ACC112 (cell line): Measurements from ENCODE around the gene SFXN5.

ENCODE experiments used
- H2AFZ ChIP-seq: fragments of 200-600 bp; sonication (generic); one replicate; pipeline ENCODE4 v1.6.0; 2017; ENCODE audit warnings: antibody characterized with exemption, low read length; ENCODE audit not compliant: unreplicated experiment
- H3K27ac ChIP-seq: fragments of 200-600 bp; sonication (generic); 2 replicates; pipeline ENCODE4 v1.5.1; 2014; ENCODE audit warnings: low read depth, mild to moderate bottlenecking, antibody characterized with exemption, low read length, moderate library complexity
- H3K27me3 ChIP-seq: fragments of 200-600 bp; sonication (generic); 2 replicates; pipeline ENCODE4 v1.6.1; 2014; ENCODE audit warnings: mild to moderate bottlenecking, antibody characterized with exemption, low read length, moderate library complexity, mixed read lengths; ENCODE audit not compliant: insufficient read depth
- H3K36me3 ChIP-seq: fragments of 200-600 bp; sonication (generic); 2 replicates; pipeline ENCODE4 v1.6.1; 2016; ENCODE audit warnings: mild to moderate bottlenecking, antibody characterized with exemption, low read length, moderate library complexity, mixed read lengths; ENCODE audit not compliant: insufficient read depth
- H3K4me1 ChIP-seq: fragments of 200-600 bp; sonication (generic); one replicate; pipeline ENCODE4 v1.6.1; 2016; ENCODE audit warnings: low read length, mixed read lengths; ENCODE audit not compliant: insufficient read depth, unreplicated experiment, control insufficient read depth
- H3K4me3 ChIP-seq: fragments of 200-600 bp; sonication (generic); 2 replicates; pipeline ENCODE4 v1.5.1; 2014; ENCODE audit warnings: mild to moderate bottlenecking, low read depth, low read length
- H3K79me2 ChIP-seq: fragments of 200-600 bp; sonication (generic); one replicate; pipeline ENCODE4 v1.6.0; 2016; ENCODE audit warnings: low read length; ENCODE audit not compliant: control insufficient read depth, unreplicated experiment, insufficient read depth

The SFXN5 gene

GRCh38 chr2:72898585-72898906 lies 173.0 kb downstream of the SFXN5 start:
- Histone ChIP-seq H2AFZ (no peak overlapping the region), H3K27me3 (peaks cover 51% of the 10 kb centered on the region), H3K79me2 (no peaks in the 10 kb centered on the region), H3K27ac (no peak overlapping the region), H3K4me1 (peaks cover 11% of the 10 kb centered on the region), H3K4me3 (no peak overlapping the region), H3K36me3 (no peaks in the 10 kb centered on the region)

DNA sequence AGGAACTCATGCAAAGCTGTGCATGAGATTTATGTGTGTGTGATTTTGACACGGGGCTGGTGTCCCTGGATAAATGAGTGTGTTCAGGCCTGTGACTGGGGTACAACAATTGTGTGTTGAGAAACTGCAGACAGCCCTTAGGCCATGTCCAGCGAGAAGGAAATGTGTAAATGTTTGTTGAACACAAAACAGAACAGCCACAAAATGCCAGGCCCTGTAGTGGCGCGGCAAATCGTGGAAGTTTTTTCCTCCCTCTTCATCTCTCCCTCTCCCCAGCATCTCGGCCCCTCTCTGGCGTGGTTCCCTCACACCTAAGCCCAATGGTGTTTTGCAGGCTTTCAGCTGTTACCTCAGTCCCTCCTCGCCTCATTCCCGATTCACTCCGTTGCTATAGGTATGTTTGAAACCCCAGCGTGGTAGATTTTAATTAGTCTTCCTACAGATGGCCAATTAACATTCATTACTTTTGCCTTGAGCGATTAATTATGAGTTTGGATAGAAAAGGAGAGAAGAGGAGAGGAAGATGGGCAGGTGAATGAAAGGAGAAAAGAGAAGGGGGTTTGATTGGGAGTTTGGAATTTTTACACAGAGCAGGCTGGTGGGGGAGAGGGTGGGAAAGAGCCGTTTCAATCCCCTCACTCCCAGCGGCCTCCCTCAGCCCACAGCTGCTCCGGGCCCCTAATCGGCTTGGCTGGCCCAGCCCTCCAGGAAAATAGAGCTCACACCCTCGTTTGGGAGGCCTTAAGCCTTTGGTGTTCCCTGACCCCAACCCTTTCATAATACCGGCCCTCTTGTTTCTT lies 173.5 kb downstream of the SFXN5 start:
- Histone ChIP-seq H3K27ac (no peak overlapping the region), H3K4me3 (no peak overlapping the region), H3K4me1 (peaks cover 11% of the 10 kb centered on the region), H3K36me3 (no peaks in the 10 kb centered on the region), H3K79me2 (no peaks in the 10 kb centered on the region), H2AFZ (no peak overlapping the region), H3K27me3 (peaks cover 45% of the 10 kb centered on the region)

- Histone ChIP-seq H3K4me1 (peaks cover 11% of the 10 kb centered on the region), H2AFZ (no peak overlapping the region), H3K27ac (no peak overlapping the region), H3K27me3 (peaks cover 30% of the 10 kb centered on the region), H3K36me3 (no peaks in the 10 kb centered on the region), H3K79me2 (no peaks in the 10 kb centered on the region), H3K4me3 (no peak overlapping the region)
These were observed 175.1 kb downstream of the SFXN5 start for GRCh38 chr2:72896446-72896845.

GRCh38 chr2:72895759-72896281 lies 175.7 kb downstream of the SFXN5 start:
- no peak overlapping the region for H3K27ac ChIP-seq
- H2AFZ ChIP-seq = no peak overlapping the region
- H3K4me3 ChIP-seq = peak overlapping the region; percentile 43
- H3K79me2 ChIP-seq = no peaks in the 10 kb centered on the region
- peaks cover 11% of the 10 kb centered on the region for H3K4me1 ChIP-seq
- no peaks in the 10 kb centered on the region for H3K36me3 ChIP-seq
- peaks cover 24% of the 10 kb centered on the region for H3K27me3 ChIP-seq

DNA sequence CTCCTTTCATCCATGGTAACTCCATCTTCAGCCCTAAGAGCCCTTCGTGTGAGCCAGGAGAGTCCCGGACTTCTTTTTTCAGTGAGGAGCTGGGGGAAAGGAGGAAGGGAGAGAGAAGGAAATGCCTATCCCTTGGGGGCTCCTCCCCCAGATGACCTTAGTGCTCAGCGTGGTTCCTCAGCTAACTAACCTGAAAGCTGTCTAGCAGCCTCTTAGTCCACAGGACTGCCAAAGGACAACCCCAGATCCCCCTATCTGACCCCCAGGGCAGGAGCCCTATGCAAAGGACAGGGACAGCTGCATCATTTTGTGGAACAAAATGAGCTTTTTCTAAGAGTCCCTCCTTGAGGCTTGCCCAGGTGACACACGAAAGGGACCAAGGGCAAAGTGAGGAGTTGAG lies 176.4 kb downstream of the SFXN5 start:
- Histone ChIP-seq H2AFZ (no peak overlapping the region), H3K27ac (no peak overlapping the region), H3K4me3 (no peak overlapping the region), H3K36me3 (no peaks in the 10 kb centered on the region), H3K4me1 (peaks cover 11% of the 10 kb centered on the region), H3K27me3 (peaks cover 17% of the 10 kb centered on the region), H3K79me2 (no peaks in the 10 kb centered on the region)

DNA sequence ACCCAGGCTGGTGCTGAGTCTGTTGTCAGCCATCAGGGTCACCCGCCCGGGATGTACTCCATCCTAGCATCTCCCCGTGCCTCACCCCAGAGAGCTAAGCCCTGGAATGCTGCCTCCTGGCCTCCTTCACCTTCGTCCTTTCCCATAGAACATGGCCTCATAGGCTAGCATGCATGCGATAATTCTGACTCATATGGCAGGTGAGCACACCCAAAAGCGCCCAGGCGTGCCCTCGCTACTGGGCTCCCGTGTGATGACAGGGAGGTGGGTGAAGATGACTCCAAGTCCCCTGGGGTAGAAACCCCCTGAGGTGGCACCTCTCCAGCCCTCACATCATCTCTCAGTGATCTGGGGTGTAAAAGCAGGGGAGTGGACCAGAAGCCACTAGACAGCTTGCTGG lies 177.0 kb downstream of the SFXN5 start:
- H3K79me2 ChIP-seq = no peaks in the 10 kb centered on the region

DNA sequence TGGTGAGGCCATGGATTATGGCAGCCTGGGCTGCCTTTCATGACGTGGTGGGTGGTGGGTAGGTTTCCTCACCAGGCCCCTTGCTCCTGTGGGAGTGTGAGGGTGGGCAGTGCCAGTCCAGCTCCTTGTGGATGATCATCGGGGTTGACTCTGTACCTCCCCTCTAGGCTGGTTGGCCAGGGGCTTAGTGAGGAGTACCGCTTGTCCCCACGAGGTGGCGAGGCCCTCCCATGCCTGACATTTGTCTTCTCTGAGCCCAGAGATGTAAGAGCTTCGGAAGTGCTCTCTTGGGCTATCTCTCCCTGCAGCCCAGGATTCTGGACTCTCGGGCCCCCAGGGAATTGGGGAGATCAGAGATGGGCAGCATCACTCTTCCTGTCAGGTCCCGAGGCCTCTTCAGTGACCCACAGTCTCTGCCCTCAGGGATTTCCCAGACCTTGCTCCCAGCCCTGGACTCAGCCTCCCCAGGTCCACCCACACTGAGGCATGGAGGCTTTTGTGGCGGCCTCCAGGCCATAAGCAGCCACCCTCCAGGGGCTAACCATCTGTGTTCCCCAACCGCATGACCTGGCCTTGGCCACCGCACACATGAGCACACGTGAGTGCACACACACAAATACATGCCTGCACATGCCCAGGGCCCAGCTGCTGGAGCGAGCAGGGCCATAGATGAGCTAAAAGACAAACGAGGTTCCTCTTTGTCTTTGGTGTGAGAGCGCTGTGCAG lies 177.8 kb downstream of the SFXN5 start:
- Histone ChIP-seq H3K4me3 (no peak overlapping the region), H3K27ac (no peak overlapping the region), H3K79me2 (no peaks in the 10 kb centered on the region), H2AFZ (no peak overlapping the region), H3K27me3 (peaks cover 9% of the 10 kb centered on the region), H3K4me1 (peaks cover 14% of the 10 kb centered on the region), H3K36me3 (no peaks in the 10 kb centered on the region)

More for the DNA sequence above, 177.0 kb downstream of the SFXN5 start:
- peaks cover 11% of the 10 kb centered on the region for H3K4me1 ChIP-seq
- no peak overlapping the region for H2AFZ ChIP-seq
- no peaks in the 10 kb centered on the region for H3K36me3 ChIP-seq
- no peak overlapping the region for H3K4me3 ChIP-seq
- no peak overlapping the region for H3K27ac ChIP-seq
- peaks cover 16% of the 10 kb centered on the region for H3K27me3 ChIP-seq

- Histone ChIP-seq H3K27me3 (no peaks in the 10 kb centered on the region), H2AFZ (no peak overlapping the region), H3K4me3 (no peak overlapping the region), H3K4me1 (peaks cover 20% of the 10 kb centered on the region), H3K36me3 (no peaks in the 10 kb centered on the region), H3K79me2 (no peaks in the 10 kb centered on the region), H3K27ac (no peak overlapping the region)
These were observed 178.9 kb downstream of the SFXN5 start for GRCh38 chr2:72892506-72893173.
